Ureter (tissue), 1 donor: ENCODE results near the gene SLC22A16. TPM values are rescaled to one million over a fixed set of nuclear protein-coding genes. Genes with fewer than 3 reads are reported as not detected.

Source experiments
- DNase-seq: peaks from one replicate; pipeline ENCODE4 v3.0.0-alpha.2; 2020; ENCODE audit warnings: low spot score
- total RNA-seq: library from RNA; stranded (reverse); gene quantifications from one replicate; pipeline ENCODE4 v1.2.4, GENCODE V29; 2023
- donor health status: DM: yes; HTN: yes; CAD: no.

The SLC22A16 gene
- total RNA-seq, 1 donor from 2014 or later, result not detected

DNA sequence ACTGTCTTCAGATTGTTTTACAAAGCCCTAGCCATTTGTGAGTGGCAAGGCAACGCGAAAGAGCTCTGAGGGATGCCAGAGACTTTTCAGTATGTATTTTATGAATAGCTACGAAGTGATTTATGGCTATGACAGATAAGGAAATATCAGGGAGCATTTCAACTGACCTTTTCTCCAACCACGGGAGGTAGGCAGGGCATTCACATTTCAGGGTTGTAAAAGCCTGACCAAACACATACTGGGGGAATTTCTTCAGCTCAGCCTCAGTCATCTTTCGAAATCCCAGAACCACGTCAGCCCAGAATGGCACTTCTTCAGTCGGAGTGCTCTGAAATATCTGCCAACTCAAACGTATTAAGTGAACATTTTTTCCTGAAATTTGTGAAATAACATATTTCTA is 71.8 kb downstream of the SLC22A16 start:
- no peak for DNase-seq

DNA sequence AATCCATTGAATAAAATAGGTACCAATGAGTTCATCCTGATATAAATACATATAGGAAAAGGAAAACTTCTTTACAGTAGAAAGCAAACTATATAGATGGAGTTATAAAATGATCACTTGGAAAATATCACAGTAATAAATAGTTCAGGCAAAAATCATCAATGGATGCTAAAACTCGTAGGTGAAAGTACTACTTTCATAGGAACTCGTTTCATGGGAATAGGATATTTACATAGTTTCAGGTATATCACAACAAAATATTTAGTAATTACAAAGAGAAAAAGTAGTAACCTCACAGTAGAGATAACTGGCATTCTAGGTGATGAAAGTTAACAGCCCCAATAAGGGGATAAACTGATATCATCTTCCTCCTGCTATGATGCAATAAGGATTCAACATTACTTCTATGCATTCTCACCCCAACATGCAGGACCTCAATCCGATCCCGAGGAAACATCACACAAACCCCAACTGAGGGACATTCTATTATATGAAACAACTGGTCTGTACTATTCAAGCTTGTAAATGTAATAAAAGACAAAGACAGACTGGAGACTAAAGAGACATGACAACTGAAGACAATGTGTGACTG is 74.7 kb downstream of the SLC22A16 start:
- no peak for DNase-seq

DNA sequence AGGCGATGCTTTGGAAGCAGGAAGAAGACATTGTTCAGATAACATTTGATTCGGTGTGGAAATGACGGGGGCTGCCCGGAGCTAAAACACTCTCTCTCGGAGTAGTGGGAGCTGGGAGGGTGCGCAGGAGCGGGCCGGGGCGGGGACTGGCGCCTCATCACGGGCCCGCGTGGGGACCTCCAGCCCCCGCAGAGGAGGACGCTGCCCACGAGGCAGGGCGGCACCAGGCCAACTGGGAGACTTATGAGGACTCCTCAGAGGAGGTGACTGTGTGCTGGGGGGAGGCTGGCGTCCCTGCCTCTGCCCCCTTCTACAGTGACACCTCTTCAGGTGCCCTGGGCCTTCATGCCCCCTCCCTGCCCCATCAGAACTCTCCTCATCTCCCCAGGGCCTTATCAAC is 76.2 kb downstream of the SLC22A16 start:
- DNase-seq, result no peak

DNA sequence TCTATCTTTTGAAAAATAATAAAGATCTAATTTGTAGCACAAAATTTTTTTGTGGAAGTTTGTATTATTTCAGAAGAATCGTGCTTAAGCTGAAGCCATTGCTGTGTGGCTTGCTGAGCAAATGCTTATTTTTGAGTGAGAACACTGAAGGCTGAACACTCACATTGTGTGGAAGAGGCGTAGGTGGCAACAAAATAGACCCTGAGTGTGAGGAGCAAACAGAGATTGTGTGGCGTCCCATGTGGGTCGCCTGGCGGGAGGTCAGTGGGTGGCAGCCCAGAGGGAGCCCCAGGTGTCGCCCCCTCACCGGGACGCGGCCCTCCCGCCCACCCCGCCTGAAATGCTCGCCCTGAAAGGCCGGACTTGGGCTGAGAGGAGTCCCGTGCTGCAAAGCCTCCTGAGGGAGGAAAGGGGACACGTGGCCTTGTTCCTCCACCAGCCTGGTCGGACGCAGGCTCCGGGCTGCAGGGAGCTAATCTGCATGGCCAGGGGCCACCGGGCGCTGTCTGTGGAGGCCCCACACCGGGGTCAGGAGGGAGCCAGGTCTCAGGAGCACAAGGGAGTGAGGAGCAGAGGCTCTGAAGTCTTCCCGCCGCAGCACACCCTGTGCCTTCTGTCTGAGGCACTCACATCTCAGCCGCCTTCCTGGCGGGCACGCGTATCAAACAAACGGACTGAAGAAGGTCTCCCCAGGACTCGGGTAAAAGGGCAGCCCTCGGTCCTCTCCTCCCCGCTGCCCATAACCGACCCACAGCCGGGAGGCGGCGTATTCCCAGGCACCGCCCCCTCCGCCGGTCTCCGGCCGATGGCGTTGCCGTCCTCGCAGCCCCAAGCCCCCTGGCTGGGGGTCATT is 77.0 kb downstream of the SLC22A16 start:
- DNase-seq, result no peak

DNA sequence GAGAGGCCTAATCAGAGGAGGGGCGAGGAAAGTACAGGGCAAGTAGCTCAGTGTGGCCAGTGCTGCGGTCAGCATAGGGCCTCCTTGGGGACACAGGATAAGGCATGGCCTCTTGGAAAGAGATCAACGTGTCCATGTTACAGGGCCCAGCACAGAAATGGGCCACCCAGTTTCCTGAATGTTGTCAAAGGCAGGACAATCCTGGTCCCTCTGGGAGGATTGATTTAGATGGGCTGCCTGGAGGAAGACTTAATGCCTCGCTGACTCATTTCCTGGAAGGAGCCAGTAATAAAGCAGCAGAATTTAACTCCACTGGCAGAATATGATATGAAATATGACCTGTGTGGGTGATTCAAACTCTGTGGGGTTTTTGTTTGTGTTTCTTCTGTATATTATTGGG is 77.6 kb downstream of the SLC22A16 start:
- no peak for DNase-seq

DNA sequence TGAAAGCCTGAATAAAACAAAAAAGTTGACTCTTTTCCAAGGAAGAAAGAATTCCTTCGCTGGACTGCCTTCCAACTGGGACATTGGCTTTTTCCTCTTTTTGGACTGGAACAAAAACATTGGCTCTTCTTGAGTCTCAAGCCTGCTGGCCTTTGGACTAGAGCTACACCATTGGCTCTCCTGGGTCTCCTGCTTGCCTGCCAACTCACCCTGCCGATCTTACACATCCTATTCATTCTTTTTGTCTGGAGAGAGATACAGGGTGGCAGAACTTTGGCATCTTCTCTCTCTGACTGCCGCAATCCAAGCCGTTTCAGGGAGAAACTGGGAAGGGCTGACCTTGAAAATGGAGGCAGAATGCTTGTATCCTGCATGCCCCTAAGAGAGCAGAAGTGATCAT is 81.2 kb downstream of the SLC22A16 start:
- no peak for DNase-seq

DNA sequence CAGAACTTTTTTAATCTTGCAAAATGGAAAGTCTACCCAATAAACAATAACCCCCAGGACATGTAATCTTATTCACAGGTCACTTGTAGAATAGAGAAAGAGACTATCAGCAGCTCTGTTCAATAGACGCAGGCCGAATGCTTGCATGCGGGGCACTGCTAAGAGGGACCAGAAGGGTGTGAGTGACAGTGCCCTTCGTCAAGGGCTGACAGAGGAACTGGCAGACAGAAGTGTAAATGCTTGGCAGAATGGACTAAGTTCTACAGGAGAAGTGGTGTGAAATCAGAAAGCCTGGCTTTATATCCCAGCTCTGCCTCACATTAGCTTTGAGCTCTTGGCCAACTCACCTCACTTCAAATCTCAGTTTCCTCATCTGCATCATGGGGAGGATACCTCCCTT is 82.0 kb downstream of the SLC22A16 start:
- DNase-seq, result no peak

DNA sequence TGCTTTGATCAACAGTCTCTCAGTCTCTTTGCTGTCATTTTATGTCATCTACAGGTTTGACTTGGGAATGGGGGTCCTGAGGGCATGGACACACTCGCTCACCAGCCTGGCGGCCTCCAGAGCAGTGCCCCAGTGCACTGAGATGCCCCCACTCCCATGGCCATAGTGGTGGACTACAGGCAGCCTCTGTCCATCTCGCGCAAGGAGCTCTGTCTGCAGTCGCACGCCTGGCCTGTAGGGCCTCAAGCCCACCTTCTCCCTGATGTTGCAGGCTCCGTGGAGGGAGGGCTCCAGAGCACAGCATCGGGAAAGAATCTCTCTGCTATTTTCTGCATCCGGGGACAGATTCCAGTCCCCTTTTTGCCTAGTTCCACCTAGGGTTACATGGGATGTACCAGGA is 83.7 kb downstream of the SLC22A16 start:
- DNase-seq, result no peak

DNA sequence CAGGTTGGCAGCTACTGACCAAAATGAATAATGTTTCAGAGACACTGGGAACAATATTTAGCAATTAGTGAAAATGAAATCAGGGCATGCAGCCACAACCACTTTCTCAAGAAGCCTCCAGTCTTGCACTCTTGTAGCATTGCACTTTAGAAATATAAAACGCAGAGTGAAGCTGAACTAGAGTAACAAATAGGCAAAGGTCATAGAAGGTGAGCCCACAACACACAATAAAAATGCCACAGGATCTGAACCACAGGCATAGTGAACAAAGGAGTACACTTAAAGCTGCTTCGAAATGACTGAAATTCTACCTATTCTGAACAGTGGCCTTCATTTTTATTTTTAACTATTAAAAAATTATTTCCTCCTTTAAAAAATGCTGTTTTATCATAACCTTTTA is 86.0 kb downstream of the SLC22A16 start:
- no peak for DNase-seq

DNA sequence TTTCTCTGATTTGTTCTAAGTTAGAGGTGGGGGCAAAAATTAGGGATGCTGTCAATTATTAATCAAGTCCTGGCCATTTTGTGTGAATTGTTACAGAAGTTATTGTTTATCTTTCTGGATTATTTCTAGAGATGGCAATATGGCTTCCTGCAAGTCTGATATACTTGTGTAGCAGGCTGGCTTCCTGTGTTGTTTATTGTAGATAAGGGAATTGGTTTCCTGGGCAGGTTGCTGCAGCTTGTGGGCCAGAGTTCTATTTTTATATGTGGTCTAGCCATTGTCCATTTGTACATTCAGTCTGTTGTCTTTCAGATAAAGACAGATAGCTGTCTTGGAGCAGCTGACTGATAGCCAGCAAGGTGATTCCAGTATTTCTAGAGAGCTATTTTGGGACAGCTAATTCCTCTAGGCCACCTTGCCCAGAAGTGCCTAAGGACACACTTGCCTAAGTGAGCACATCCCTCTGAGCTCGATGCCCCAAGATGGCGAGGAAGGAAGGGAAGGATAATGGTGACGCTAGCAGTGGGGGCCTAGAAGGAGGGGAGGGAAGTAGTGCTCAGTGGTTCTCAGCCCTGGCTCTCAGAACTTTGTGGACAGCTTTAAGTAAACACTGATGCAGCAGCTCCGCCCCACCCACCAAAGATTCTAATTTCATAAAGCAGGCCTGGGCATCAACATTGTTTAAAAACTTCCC is 86.6 kb downstream of the SLC22A16 start:
- DNase-seq, result no peak

DNA sequence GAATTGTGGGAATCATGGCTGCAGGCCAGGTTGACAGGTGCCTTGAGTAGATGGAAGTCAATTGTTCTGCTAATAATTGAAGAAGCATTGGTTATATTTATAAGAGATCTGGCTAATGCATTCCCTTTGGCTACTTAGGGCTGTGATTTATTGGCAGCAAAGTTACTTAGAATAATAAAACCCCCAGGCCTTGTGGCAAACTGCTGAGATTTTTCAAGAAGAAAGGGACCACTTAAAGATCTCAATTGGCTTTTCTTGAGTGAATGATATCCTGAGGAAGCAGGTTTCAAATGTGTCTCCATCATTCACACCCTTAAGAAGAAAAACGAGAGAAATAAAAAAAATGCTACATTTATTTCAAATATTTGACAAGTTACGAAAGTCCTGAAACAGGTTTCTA is 88.4 kb downstream of the SLC22A16 start:
- no peak for DNase-seq

DNA sequence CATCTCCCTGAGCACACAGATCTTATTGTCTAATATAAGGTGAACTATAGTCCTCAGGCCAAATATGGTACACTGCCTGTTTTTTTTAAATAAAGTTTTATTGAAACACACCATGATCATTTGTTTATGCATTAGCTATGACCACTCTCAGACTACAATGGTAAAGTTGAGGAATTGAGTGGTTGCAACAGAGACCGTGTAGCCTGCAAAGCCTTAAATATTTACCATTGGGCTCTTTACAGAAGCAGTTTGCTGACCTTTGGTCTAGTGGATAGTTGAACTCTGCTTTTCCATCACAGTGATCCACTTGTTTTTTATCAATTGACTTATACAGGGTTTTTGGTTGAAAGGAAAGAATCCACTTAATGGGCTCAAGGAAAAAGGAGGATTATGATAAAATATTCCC is 91.0 kb downstream of the SLC22A16 start:
- DNase-seq, result no peak

DNA sequence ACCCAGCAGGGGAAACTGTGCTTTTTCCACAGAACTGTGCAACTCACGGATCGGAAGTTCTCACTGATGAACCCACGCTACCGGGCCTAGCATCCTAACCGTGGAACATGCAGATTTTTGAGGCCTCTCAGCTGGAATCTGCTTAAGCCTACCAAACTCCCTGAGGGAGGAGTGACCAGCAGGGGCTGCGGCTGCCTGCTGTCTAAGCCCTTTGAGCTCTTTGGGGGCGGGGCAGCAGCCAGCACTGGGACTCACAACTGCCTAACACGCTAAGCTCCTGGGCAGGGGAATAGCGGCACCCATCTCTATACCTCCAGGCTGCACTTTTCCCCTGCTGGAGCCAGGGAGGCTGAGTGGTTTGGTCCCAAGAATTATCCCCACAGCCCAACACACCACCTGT is 97.9 kb downstream of the SLC22A16 start:
- DNase-seq, result no peak

Other genes with a start within 250 kb of the SLC22A16 start
- gene METTL24, start 118.3 kb downstream of the SLC22A16 start, total RNA-seq, result 8.1 TPM
- 0.42 TPM for gene DDO, start 61.0 kb downstream of the SLC22A16 start, total RNA-seq